OCI-LY7 (cell line): ENCODE results near the gene STK11IP. TPM values are rescaled to one million over a fixed set of nuclear protein-coding genes. Genes with fewer than 3 reads are reported as not detected.

Experiments used
- BruUV-seq: library from RNA; stranded (reverse); fragments of 400-500 nt; replicated peaks from 2 replicates; lab custom pipeline; 2021; lab: Mats Ljungman, UMichigan
- CTCF ChIA-PET: fragments of 300-600 bp; sonication (Branson Sonifier 250); formaldehyde crosslinking; loops from one replicate; lab custom pipeline; 2022; ENCODE audit warnings: antibody characterized with exemption; ENCODE audit not compliant: unreplicated experiment; lab: Charles Lee
- POLR2A ChIA-PET: fragments of 300-600 bp; sonication (Branson Sonifier 250); formaldehyde crosslinking; loops from one replicate; lab custom pipeline; 2022; ENCODE audit warnings: antibody characterized with exemption; lab: Charles Lee
- DNase-seq: peaks from one replicate; pipeline ENCODE4 v3.0.0-alpha.2; 2015; ENCODE audit warnings: low spot score
- H2AFZ ChIP-seq: fragments of 200-600 bp; sonication (generic), shearing (Covaris generic); 2 replicates; pipeline ENCODE4 v1.6.1; 2014; ENCODE audit warnings: mild to moderate bottlenecking, antibody characterized with exemption, low read length, moderate library complexity
- H3K27ac ChIP-seq: fragments of 200-600 bp; sonication (generic); 2 replicates; pipeline ENCODE4 v1.5.1; 2014; ENCODE audit warnings: mixed run types, low read depth, mild to moderate bottlenecking, moderate library complexity, low read length, inconsistent platforms; ENCODE audit not compliant: poor library complexity, severe bottlenecking
- H3K36me3 ChIP-seq: fragments of 200-600 bp; sonication (generic); 2 replicates; pipeline ENCODE4 v1.6.1; 2014; ENCODE audit warnings: mild to moderate bottlenecking, antibody characterized with exemption, low read length, moderate library complexity, mixed read lengths; ENCODE audit not compliant: insufficient read depth
- H3K4me1 ChIP-seq: fragments of 200-600 bp; sonication (generic); 2 replicates; pipeline ENCODE4 v1.5.1; 2014; ENCODE audit warnings: mild to moderate bottlenecking, low read length; ENCODE audit not compliant: insufficient read depth, poor library complexity, severe bottlenecking
- H3K4me2 ChIP-seq: fragments of 200-600 bp; sonication (generic); 2 replicates; pipeline ENCODE4 v1.6.1; 2014; ENCODE audit warnings: mild to moderate bottlenecking, low read length
- H3K4me3 ChIP-seq: fragments of 200-600 bp; sonication (generic); 2 replicates; pipeline ENCODE4 v1.5.1; 2014; ENCODE audit warnings: mild to moderate bottlenecking, low read depth, low read length; ENCODE audit not compliant: poor library complexity, severe bottlenecking
- H3K79me2 ChIP-seq: fragments of 200-600 bp; sonication (generic); 2 replicates; pipeline ENCODE4 v1.6.1; 2016; ENCODE audit warnings: low read depth, mild to moderate bottlenecking, low read length, moderate library complexity, mixed read lengths; ENCODE audit not compliant: insufficient read depth
- H3K9me2 ChIP-seq: fragments of 200-600 bp; sonication (generic); 2 replicates; pipeline ENCODE4 v1.6.1; 2016; ENCODE audit warnings: mild to moderate bottlenecking, low read length, mixed read lengths; ENCODE audit not compliant: insufficient read depth
- H3K9me3 ChIP-seq: fragments of 200-600 bp; sonication (generic); 2 replicates; pipeline ENCODE4 v1.6.1; 2014; ENCODE audit warnings: mild to moderate bottlenecking, mixed run types, low read length, mixed read lengths
- H4K20me1 ChIP-seq: fragments of 200-600 bp; sonication (generic); 2 replicates; pipeline ENCODE4 v1.6.1; 2014; ENCODE audit warnings: mild to moderate bottlenecking, antibody characterized with exemption, low read length, moderate library complexity, mixed read lengths; ENCODE audit not compliant: insufficient read depth
- CTCF ChIP-seq: fragments of 200-600 bp; sonication (generic); conservative IDR thresholded peaks from 2 replicates; pipeline ENCODE4 v1.5.1; 2014; ENCODE audit warnings: mild to moderate bottlenecking, antibody characterized with exemption, low read length, moderate library complexity, mixed read lengths
- EZH2phosphoT487 ChIP-seq: fragments of 200-600 bp; sonication (generic); IDR thresholded peaks from 2 replicates; pipeline ENCODE4 v1.6.1; 2018; ENCODE audit warnings: low read depth, borderline replicate concordance, mild to moderate bottlenecking, mixed run types, antibody characterized with exemption, low read length, moderate library complexity, mixed read lengths
- intact Hi-C: fragments of 100-400 bp; cut with micrococcal nuclease; formaldehyde crosslinking; loops from one replicate; pipeline ENCODE4 v1.10.0; 2022; ENCODE audit not compliant: unreplicated experiment
- total RNA-seq, 2 experiments: library from RNA; depleted of rRNA in 1 of 2; stranded (reverse); fragments of >200 nt in 1 of 2; shearing (Covaris generic) in 1 of 2; gene quantifications; 2 replicates each; pipeline ENCODE4 v1.2.3, GENCODE V29; 2014 to 2022

STK11IP gene
- total RNA-seq, 2 experiments from 2014 or later = 26.5 to 37.6 TPM

- no peak for DNase-seq
- POLR2A ChIA-PET = no interaction called here
- TF ChIP-seq CTCF (no peak), EZH2phosphoT487 (no peak)
- no peak overlapping the region for H3K27ac ChIP-seq
- no peaks in the 10 kb centered on the region for H3K9me3 ChIP-seq
- no peaks in the 10 kb centered on the region for H3K9me2 ChIP-seq
- H4K20me1 ChIP-seq = no peaks in the 10 kb centered on the region
- H2AFZ ChIP-seq = no peak overlapping the region
- no peak overlapping the region for H3K4me3 ChIP-seq
- no TSS peak for BruUV-seq
- H3K4me1 ChIP-seq = no peaks in the 10 kb centered on the region
- intact Hi-C loops = no loop called here
- CTCF ChIA-PET = no interaction called here
- no peak overlapping the region for H3K4me2 ChIP-seq
- no peaks in the 10 kb centered on the region for H3K36me3 ChIP-seq
- no peaks in the 10 kb centered on the region for H3K79me2 ChIP-seq
These were observed 38.7 kb downstream of the STK11IP start for GRCh38 chr2:219636144-219636915.

GRCh38 chr2:219636941-219637841, 39.5 kb downstream of the STK11IP start:
- Histone ChIP-seq H3K4me1 (no peaks in the 10 kb centered on the region), H3K4me3 (no peak overlapping the region), H3K9me3 (no peaks in the 10 kb centered on the region), H3K36me3 (no peaks in the 10 kb centered on the region), H3K79me2 (no peaks in the 10 kb centered on the region), H3K27ac (no peak overlapping the region), H2AFZ (no peak overlapping the region), H3K4me2 (no peak overlapping the region), H3K9me2 (no peaks in the 10 kb centered on the region), H4K20me1 (no peaks in the 10 kb centered on the region)
- intact Hi-C loops = no loop called here
- TF ChIP-seq EZH2phosphoT487 (no peak), CTCF (no peak)
- ChIA-PET CTCF (no interaction called here), POLR2A (no interaction called here)
- no TSS peak for BruUV-seq
- DNase-seq = no peak
